Activated CD8-positive, alpha-beta T cell treated with anti-CD3 and anti-CD28 coated beads for 36 hours (primary cell): Measurements from ENCODE around the gene CLN6. TPM values are rescaled to one million over a fixed set of nuclear protein-coding genes. Genes with fewer than 3 reads are reported as not detected.

Experiments used
- ATAC-seq: fragments of 200-7000 bp; cut with Tn5 transposase; one replicate; pipeline ENCODE4 v1.10.0; 2021; ENCODE audit warnings: mild to moderate bottlenecking, moderate library complexity
- CTCF ChIA-PET: fragments of 350-600 bp; sonication (Branson Sonifier 250); formaldehyde crosslinking; loops from one replicate; lab custom pipeline; 2021; ENCODE audit warnings: antibody characterized with exemption; lab: Charles Lee
- POLR2A ChIA-PET: fragments of 350-600 bp; sonication (Branson Sonifier 250); formaldehyde crosslinking; loops from one replicate; lab custom pipeline; 2021; ENCODE audit warnings: antibody characterized with exemption; lab: Charles Lee
- DNase-seq: peaks from one replicate; pipeline ENCODE4 v3.0.0-alpha.2; 2020
- H3K27ac Mint-ChIP-seq: one replicate; pipeline ENCODE4 v1.8.0; 2021; ENCODE audit warnings: mild to moderate bottlenecking, mixed read lengths
- H3K27me3 Mint-ChIP-seq: one replicate; pipeline ENCODE4 v1.8.0; 2021; ENCODE audit warnings: mixed read lengths
- H3K36me3 Mint-ChIP-seq: one replicate; pipeline ENCODE4 v1.8.0; 2021; ENCODE audit warnings: low read depth, mixed read lengths
- H3K4me1 Mint-ChIP-seq: one replicate; pipeline ENCODE4 v1.8.0; 2021; ENCODE audit warnings: low read depth, mixed read lengths
- H3K4me3 Mint-ChIP-seq: one replicate; pipeline ENCODE4 v1.8.0; 2021; ENCODE audit warnings: mild to moderate bottlenecking, moderate library complexity, mixed read lengths
- H3K9me3 Mint-ChIP-seq: one replicate; pipeline ENCODE4 v1.8.0; 2021; ENCODE audit warnings: mixed read lengths
- intact Hi-C: fragments of 100-400 bp; cut with micrococcal nuclease; formaldehyde crosslinking; loops from one replicate; pipeline ENCODE4 v1.10.0; 2022
- total RNA-seq, 2 experiments: library from RNA; stranded (reverse); gene quantifications; one replicate each; pipeline ENCODE4 v1.2.3, GENCODE V29; 2021
- TF ChIP-seq, protein P1 (sequence below): fragments of 200-600 bp; IDR thresholded peaks from one replicate; pipeline ENCODE4 v1.8.0; 2022; ENCODE audit warnings: antibody characterized with exemption, mild to moderate bottlenecking

CLN6 gene
- total RNA-seq, 2 experiments from 2014 or later = 43.1 to 47.2 TPM

DNA sequence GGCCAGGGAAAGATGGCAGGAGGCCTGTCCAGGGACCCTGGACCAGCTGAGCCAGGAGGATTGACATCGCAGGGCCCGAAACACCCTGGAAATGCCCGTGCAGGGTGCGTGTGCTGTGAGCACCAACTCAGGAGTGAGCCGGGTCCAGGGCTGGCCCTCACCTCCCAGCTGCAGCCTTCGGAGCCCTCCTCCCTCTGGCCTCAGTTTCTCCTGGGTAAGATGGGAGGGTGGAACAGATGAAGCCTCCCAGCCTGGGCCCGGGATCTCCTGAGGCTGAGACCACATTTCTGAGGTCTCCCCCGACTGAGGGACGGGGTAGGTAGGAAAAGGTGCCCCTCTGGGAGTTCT is 19.1 kb downstream of the CLN6 start:
- TF ChIP-seq, protein P1, sequence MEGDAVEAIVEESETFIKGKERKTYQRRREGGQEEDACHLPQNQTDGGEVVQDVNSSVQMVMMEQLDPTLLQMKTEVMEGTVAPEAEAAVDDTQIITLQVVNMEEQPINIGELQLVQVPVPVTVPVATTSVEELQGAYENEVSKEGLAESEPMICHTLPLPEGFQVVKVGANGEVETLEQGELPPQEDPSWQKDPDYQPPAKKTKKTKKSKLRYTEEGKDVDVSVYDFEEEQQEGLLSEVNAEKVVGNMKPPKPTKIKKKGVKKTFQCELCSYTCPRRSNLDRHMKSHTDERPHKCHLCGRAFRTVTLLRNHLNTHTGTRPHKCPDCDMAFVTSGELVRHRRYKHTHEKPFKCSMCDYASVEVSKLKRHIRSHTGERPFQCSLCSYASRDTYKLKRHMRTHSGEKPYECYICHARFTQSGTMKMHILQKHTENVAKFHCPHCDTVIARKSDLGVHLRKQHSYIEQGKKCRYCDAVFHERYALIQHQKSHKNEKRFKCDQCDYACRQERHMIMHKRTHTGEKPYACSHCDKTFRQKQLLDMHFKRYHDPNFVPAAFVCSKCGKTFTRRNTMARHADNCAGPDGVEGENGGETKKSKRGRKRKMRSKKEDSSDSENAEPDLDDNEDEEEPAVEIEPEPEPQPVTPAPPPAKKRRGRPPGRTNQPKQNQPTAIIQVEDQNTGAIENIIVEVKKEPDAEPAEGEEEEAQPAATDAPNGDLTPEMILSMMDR = no peak

GRCh38 chr15:68209735-68210408 is 19.7 kb downstream of the CLN6 start:
- Mint-ChIP-seq H3K27ac (peak overlapping the region; percentile 72), H3K4me1 (peaks cover 26% of the 10 kb centered on the region), H3K4me3 (no peak overlapping the region), H3K27me3 (no peaks in the 10 kb centered on the region), H3K9me3 (no peaks in the 10 kb centered on the region), H3K36me3 (peaks cover 14% of the 10 kb centered on the region)
- intact Hi-C loops = no loop called here
- ATAC-seq (peak; percentile 86), DNase-seq (peak; percentile 67)
- TF ChIP-seq, protein P1 = no peak
- POLR2A ChIA-PET = interaction anchor here (1.1 to 1.7 kb wide), 4 partner anchors 9 to 96 kb away, joined by 3 to 7 read pairs (median 4); partner anchors contain the start of gene FEM1B
- CTCF ChIA-PET = interaction anchor here (0.8 to 2.6 kb wide), 8 partner anchors 11 to 347 kb away, joined by 3 to 10 read pairs (median 4); partner anchors contain the start of gene CLN6

More for the DNA sequence above, 19.1 kb downstream of the CLN6 start:
- H3K4me1 Mint-ChIP-seq = peaks cover 26% of the 10 kb centered on the region
- no peaks in the 10 kb centered on the region for H3K9me3 Mint-ChIP-seq
- DNase-seq (no peak), ATAC-seq (no peak)
- no peak overlapping the region for H3K4me3 Mint-ChIP-seq
- H3K27ac Mint-ChIP-seq = no peak overlapping the region
- H3K27me3 Mint-ChIP-seq = no peaks in the 10 kb centered on the region
- peaks cover 16% of the 10 kb centered on the region for H3K36me3 Mint-ChIP-seq
- intact Hi-C loops = no loop called here
- CTCF ChIA-PET = interaction anchor here (0.8 to 2.6 kb wide), 8 partner anchors 12 to 347 kb away, joined by 3 to 10 read pairs (median 4); partner anchors contain the start of gene CLN6
- POLR2A ChIA-PET = interaction anchor here (1.1 to 1.7 kb wide), 4 partner anchors 9 to 96 kb away, joined by 3 to 7 read pairs (median 4); partner anchors contain the start of gene FEM1B

DNA sequence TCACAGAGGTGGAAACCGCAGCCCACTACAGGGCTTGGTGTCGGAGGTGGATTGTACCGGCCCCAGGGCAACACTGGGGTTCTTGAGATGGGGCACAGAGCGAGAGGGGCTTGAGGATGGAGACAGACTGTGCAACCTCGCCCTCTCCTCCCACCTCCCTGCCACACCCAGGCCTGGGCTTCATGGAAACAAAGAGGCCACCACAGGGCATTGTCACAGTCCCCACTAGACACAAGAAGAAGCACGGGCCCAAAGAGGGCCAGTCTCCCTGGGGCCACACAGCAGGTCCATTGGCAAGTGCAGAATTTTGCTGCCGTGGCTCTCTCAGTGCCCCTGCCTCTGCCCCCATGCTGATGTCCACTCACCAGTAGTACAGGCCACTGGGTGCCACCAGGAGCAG is 20.3 kb downstream of the CLN6 start:
- Mint-ChIP-seq H3K9me3 (no peaks in the 10 kb centered on the region), H3K36me3 (peaks cover 14% of the 10 kb centered on the region), H3K4me1 (peaks cover 26% of the 10 kb centered on the region), H3K4me3 (no peak overlapping the region), H3K27me3 (no peaks in the 10 kb centered on the region), H3K27ac (peak overlapping the region; percentile 72)
- intact Hi-C loops = no loop called here
- ATAC-seq (peak; percentile 2), DNase-seq (no peak)
- POLR2A ChIA-PET = interaction anchor here (0.8 kb wide), 1 partner anchor 20 kb away, joined by 3 read pairs; no protein-coding TSS in a partner anchor
- CTCF ChIA-PET = no interaction called here
- TF ChIP-seq, protein P1 = no peak

DNA sequence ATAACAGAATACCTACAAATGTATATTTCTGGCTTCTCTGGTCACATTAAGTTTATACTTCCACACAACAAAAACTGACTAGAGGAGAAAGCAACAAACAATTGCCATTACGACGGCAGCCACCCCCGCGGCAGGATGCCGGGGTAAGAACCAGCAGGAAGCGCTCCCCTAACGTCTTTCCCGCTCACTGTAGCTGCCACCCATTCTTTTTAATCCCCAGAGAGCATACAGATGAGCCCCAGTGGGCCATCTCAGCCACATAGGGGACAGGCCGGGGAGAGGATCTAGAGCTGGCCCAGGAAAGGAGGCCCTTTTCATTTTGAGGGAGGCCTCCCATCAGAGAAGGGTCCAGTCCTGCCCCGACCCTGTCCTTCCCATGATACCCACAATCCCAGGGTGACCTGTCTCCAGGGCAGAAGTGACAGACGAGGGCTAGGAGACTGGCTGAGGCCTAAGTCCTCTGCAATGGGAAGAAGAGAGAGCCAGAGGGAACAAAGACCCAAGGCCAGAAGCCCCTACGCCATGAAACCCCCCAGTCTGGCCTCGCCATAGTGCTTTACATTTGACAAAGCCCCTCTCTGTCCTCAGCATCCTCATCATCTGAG is 20.8 kb downstream of the CLN6 start:
- DNase-seq (peak; percentile 51), ATAC-seq (peak; percentile 31)
- TF ChIP-seq, protein P1 = no peak
- Mint-ChIP-seq H3K4me3 (no peak overlapping the region), H3K27ac (peak overlapping the region; percentile 70), H3K36me3 (peaks cover 13% of the 10 kb centered on the region), H3K4me1 (peaks cover 26% of the 10 kb centered on the region), H3K27me3 (no peaks in the 10 kb centered on the region), H3K9me3 (no peaks in the 10 kb centered on the region)
- CTCF ChIA-PET = no interaction called here
- intact Hi-C loops = no loop called here
- POLR2A ChIA-PET = interaction anchor here (0.8 kb wide), 1 partner anchor 20 kb away, joined by 3 read pairs; no protein-coding TSS in a partner anchor

- ATAC-seq = no peak
- no peak for DNase-seq
- H3K36me3 Mint-ChIP-seq = peaks cover 12% of the 10 kb centered on the region
- no peak overlapping the region for H3K27ac Mint-ChIP-seq
- TF ChIP-seq, protein P1 = no peak
- ChIA-PET CTCF (no interaction called here), POLR2A (interaction anchor here (0.8 kb wide), 1 partner anchor 21 kb away, joined by 3 read pairs; no protein-coding TSS in a partner anchor)
- H3K9me3 Mint-ChIP-seq = no peaks in the 10 kb centered on the region
- peaks cover 26% of the 10 kb centered on the region for H3K4me1 Mint-ChIP-seq
- H3K4me3 Mint-ChIP-seq = no peak overlapping the region
- H3K27me3 Mint-ChIP-seq = no peaks in the 10 kb centered on the region
- intact Hi-C loops = no loop called here
These were observed 21.4 kb downstream of the CLN6 start for GRCh38 chr15:68208136-68208535.
